IMR-90 (cell line): Measurements from ENCODE around the gene HRH3. TPM values are rescaled to one million over a fixed set of nuclear protein-coding genes. Genes with fewer than 3 reads are reported as not detected.

Experiments
- ATAC-seq: fragments of 200-7000 bp; cut with Tn5 transposase; 2 replicates; pipeline ENCODE4 v1.9.1; 2020; ENCODE audit warnings: low read depth, mild to moderate bottlenecking, moderate library complexity
- BruUV-seq: library from RNA; stranded (reverse); fragments of 400-500 nt; replicated peaks from 2 replicates; lab custom pipeline; 2021; lab: Mats Ljungman, UMichigan
- CTCF ChIA-PET: fragments of 300-600 bp; formaldehyde crosslinking; extraction: SDS; loops from one replicate; lab custom pipeline; 2021; ENCODE audit warnings: antibody characterized with exemption; lab: Yijun Ruan, JAX
- POLR2A ChIA-PET: fragments of 300-600 bp; sonication (Branson Sonifier 250); formaldehyde crosslinking; loops from one replicate; lab custom pipeline; 2022; ENCODE audit warnings: antibody characterized with exemption; ENCODE audit not compliant: unreplicated experiment; lab: Charles Lee
- DNase-seq: peaks from one replicate; pipeline ENCODE4 v3.0.0; 2013
- H2AFZ ChIP-seq: replicated peaks from 2 replicates; pipeline ENCODE3; 2013; ENCODE audit warnings: low read length, mild to moderate bottlenecking; ENCODE audit not compliant: poor library complexity
- H2AK5ac ChIP-seq: 2 replicates; pipeline ENCODE4 v1.6.1; 2013; ENCODE audit warnings: low read depth, low read length, inconsistent platforms
- H2AK9ac ChIP-seq: replicated peaks from 2 replicates; pipeline ENCODE3; 2013; ENCODE audit warnings: mild to moderate bottlenecking, low read depth, low read length, moderate library complexity; ENCODE audit not compliant: poor library complexity
- H2BK120ac ChIP-seq: 2 replicates; pipeline ENCODE4 v1.6.1; 2013; ENCODE audit warnings: low read depth, low read length, inconsistent platforms
- H2BK15ac ChIP-seq: 3 replicates; pipeline ENCODE4 v1.6.1; 2013; ENCODE audit warnings: low read depth, low read length, inconsistent platforms
- H2BK20ac ChIP-seq: 2 replicates; pipeline ENCODE4 v1.6.1; 2013; ENCODE audit warnings: low read depth, mild to moderate bottlenecking, inconsistent platforms, low read length, moderate library complexity
- H2BK5ac ChIP-seq: 2 replicates; pipeline ENCODE4 v1.6.1; 2013; ENCODE audit warnings: mild to moderate bottlenecking, low read depth, low read length, inconsistent platforms; ENCODE audit not compliant: poor library complexity, severe bottlenecking
- H3K14ac ChIP-seq: replicated peaks from 2 replicates; pipeline ENCODE4 v1.6.1; 2013; ENCODE audit warnings: low read depth, low read length, inconsistent platforms
- H3K18ac ChIP-seq: 2 replicates; pipeline ENCODE4 v1.6.1; 2013; ENCODE audit warnings: low read depth, low read length, control low read depth
- H3K23ac ChIP-seq: 2 replicates; pipeline ENCODE4 v1.6.1; 2013; ENCODE audit warnings: low read depth, low read length, inconsistent platforms
- H3K27ac ChIP-seq: 2 replicates; pipeline ENCODE4 v1.5.1; 2013; ENCODE audit warnings: mild to moderate bottlenecking, control low read depth, low read length; ENCODE audit not compliant: insufficient read depth
- H3K27me3 ChIP-seq: 2 replicates; pipeline ENCODE4 v1.6.1; 2013; ENCODE audit warnings: low read length; ENCODE audit not compliant: control insufficient read depth, insufficient read depth
- H3K36me3 ChIP-seq: 2 replicates; pipeline ENCODE4 v1.6.1; 2013; ENCODE audit warnings: low read length, mixed read lengths; ENCODE audit not compliant: control insufficient read depth, insufficient read depth
- H3K4ac ChIP-seq: 2 replicates; pipeline ENCODE4 v1.6.1; 2013; ENCODE audit warnings: low read depth, low read length, inconsistent platforms
- H3K4me1 ChIP-seq: 2 replicates; pipeline ENCODE4 v1.6.1; 2013; ENCODE audit warnings: low read length, mixed read lengths; ENCODE audit not compliant: control insufficient read depth, insufficient read depth
- H3K4me2 ChIP-seq: 2 replicates; pipeline ENCODE4 v1.6.1; 2013; ENCODE audit warnings: low read depth, mild to moderate bottlenecking, control low read depth, low read length, moderate library complexity
- H3K4me3 ChIP-seq: 2 replicates; pipeline ENCODE4 v1.5.1; 2013; ENCODE audit warnings: low read depth, mild to moderate bottlenecking, control low read depth, low read length, moderate library complexity; ENCODE audit not compliant: insufficient read depth
- H3K56ac ChIP-seq: 2 replicates; pipeline ENCODE4 v1.6.1; 2013; ENCODE audit warnings: low read length, inconsistent platforms; ENCODE audit not compliant: insufficient read depth; ENCODE audit errors: extremely low read depth
- H3K79me1 ChIP-seq, 2 experiments: 2 replicates each; pipeline ENCODE4 v1.6.1; 2013; ENCODE audit warnings: low read length in 2 of 2, inconsistent platforms in 1 of 2, low read depth in 1 of 2
- H3K9ac ChIP-seq: 2 replicates; pipeline ENCODE4 v1.6.1; 2013; ENCODE audit warnings: low read depth, low read length, control low read depth
- H3K9me1 ChIP-seq: 2 replicates; pipeline ENCODE4 v1.6.1; 2013; ENCODE audit warnings: low read length, inconsistent platforms; ENCODE audit not compliant: insufficient read depth
- H3K9me3 ChIP-seq: 2 replicates; pipeline ENCODE4 v1.6.1; 2013; ENCODE audit warnings: low read length; ENCODE audit not compliant: control insufficient read depth, insufficient read depth
- H4K20me1 ChIP-seq: 2 replicates; pipeline ENCODE4 v1.6.1; 2013; ENCODE audit warnings: low read length, inconsistent platforms; ENCODE audit not compliant: insufficient read depth
- H4K5ac ChIP-seq: 2 replicates; pipeline ENCODE4 v1.6.1; 2013; ENCODE audit warnings: mild to moderate bottlenecking, low read depth, low read length, control low read depth
- H4K8ac ChIP-seq, 2 experiments: 2 replicates each; pipeline ENCODE4 v1.6.1; 2013; ENCODE audit warnings: low read depth in 2 of 2, low read length in 2 of 2, control low read depth in 1 of 2, inconsistent platforms in 1 of 2
- H4K91ac ChIP-seq: 2 replicates; pipeline ENCODE4 v1.6.1; 2013; ENCODE audit warnings: low read depth, low read length, inconsistent platforms; ENCODE audit not compliant: insufficient read depth
- CEBPB ChIP-seq: IDR thresholded peaks from 2 replicates; pipeline ENCODE4 v1.6.1; 2012; ENCODE audit warnings: low read depth, low read length, improper control_type of control experiment
- WGBS, 2 experiments: methylation state at CpG; one replicate each; pipeline versions ENCODE4 v1.1.5 to v1.1.7; 2013; ENCODE audit warnings: missing lambda C conversion rate in 2 of 2; ENCODE audit not compliant: insufficient read length in 1 of 2; ENCODE audit errors: extremely low coverage in 2 of 2; 5-methylcytosine and 5-hydroxymethylcytosine counted together
- dilution Hi-C: fragments of 300-500 bp; cut with HindIII; formaldehyde crosslinking; loops from one replicate; pipeline ENCODE4 v1.14.3; 2018; ENCODE audit warnings: low sequenced_read_pairs; ENCODE audit not compliant: unreplicated experiment
- in situ Hi-C: fragments of 300-500 bp; cut with MboI; formaldehyde crosslinking; loops from 3 replicates; pipeline ENCODE4 v1.14.3; 2019; ENCODE audit warnings: low sequenced_read_pairs, inconsistent platforms, mixed read lengths
- intact Hi-C: fragments of 100-400 bp; cut with micrococcal nuclease; formaldehyde crosslinking; loops from 2 replicates; pipeline ENCODE4 v1.10.0; 2022
- polyA plus RNA-seq, 3 experiments: library from polyadenylated mRNA; depleted of rRNA; stranded (reverse); fragments of >200 nt; gene quantifications; 2 replicates each; pipeline ENCODE4 v1.2.3, GENCODE V29; 2012; ENCODE audit warnings: low replicate concordance in 1 of 3
- total RNA-seq: library from RNA; depleted of rRNA; stranded (reverse); fragments of >200 nt; gene quantifications from 2 replicates; pipeline ENCODE4 v1.2.3, GENCODE V29; 2012

HRH3 gene
- total and polyA plus RNA-seq, 2 of the 4 experiments (the other 2 are of a cell fraction) = not detected

DNA sequence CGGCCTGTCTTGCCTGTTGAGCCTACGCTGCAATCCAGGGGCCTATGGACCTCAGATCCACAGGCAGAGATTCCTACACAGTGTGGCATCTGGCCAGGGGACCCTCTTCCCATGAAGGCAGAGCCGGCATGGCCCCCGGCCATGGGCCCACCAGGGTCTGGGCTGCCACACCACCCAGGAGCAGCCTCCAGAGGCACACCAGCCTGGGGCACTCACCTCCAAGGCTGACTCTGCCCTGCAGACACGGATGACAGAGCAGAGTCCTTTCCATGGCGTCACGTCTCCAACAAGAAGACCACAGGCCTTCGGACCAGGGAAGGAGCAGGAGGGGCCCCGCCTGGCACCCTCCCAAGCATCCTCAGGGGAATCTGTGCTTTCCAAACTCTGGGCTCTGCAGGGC is 3.5 kb upstream of the HRH3 start:
- no TSS peak for BruUV-seq
- Histone ChIP-seq H4K91ac (no peak overlapping the region), H4K20me1 (peaks cover 10% of the 10 kb centered on the region), H2AK5ac (no peak overlapping the region), H3K36me3 (no peaks in the 10 kb centered on the region), H3K18ac (no peak overlapping the region), H2BK120ac (no peak overlapping the region), H3K9me1 (no peaks in the 10 kb centered on the region), H3K14ac (no peak overlapping the region), H2AK9ac (no peak overlapping the region), H3K4ac (no peak overlapping the region), H3K56ac (no peak overlapping the region), H3K4me3 (no peak overlapping the region), H3K23ac (no peak overlapping the region), H3K9ac (no peak overlapping the region), H3K27me3 (peaks cover 90% of the 10 kb centered on the region), H3K79me1 (no peaks in the 10 kb centered on the region), H2BK15ac (no peak overlapping the region), H4K5ac (no peak overlapping the region), H3K4me2 (no peak overlapping the region), H2AFZ (no peak overlapping the region), H2BK5ac (no peak overlapping the region), H2BK20ac (no peak overlapping the region), H3K9me3 (no peaks in the 10 kb centered on the region), H4K8ac (no peak overlapping the region), H3K27ac (no peak overlapping the region), H3K4me1 (no peaks in the 10 kb centered on the region)
- WGBS, 2 experiments = 69% methylated on average over 8 of the region's 9 CpGs; no CpG with 5 or more reads in 1 of the 2 experiments
- intact Hi-C loops (no loop called here), in situ Hi-C loops (no loop called here), dilution Hi-C loops (no loop called here)
- no peak for DNase-seq
- no peak for TF ChIP-seq CEBPB
- no peak for ATAC-seq
- ChIA-PET POLR2A (no interaction called here), CTCF (no interaction called here)
